GM06990 (cell line): ENCODE measurements around the gene RGS18.
"Not testable (repeated sequence)": the region's sequence is repeated elsewhere in the genome, so short reads cannot be mapped to it uniquely, and the experiment has no call there.

Source experiments
- DNase-seq: peaks from one replicate; pipeline ENCODE4 v3.0.0-alpha.2; 2011; ENCODE audit not compliant: insufficient read length; ENCODE audit errors: extremely low read depth
- H3K27me3 ChIP-seq: replicated peaks from 2 replicates; pipeline ENCODE4 v1.6.0; 2011; ENCODE audit warnings: low read length; ENCODE audit not compliant: control insufficient read depth, insufficient read depth
- H3K36me3 ChIP-seq: 2 replicates; pipeline ENCODE4 v1.5.1; 2011; ENCODE audit warnings: low read length; ENCODE audit not compliant: control insufficient read depth, insufficient read depth
- H3K4me3 ChIP-seq: replicated peaks from 2 replicates; pipeline ENCODE4 v1.5.1; 2011; ENCODE audit warnings: low read depth, mild to moderate bottlenecking, control low read depth, low read length
- TF ChIP-seq, protein P1 (sequence below): IDR thresholded peaks from 2 replicates; pipeline ENCODE4 v1.5.1; 2011; ENCODE audit warnings: low read length, control low read depth, mild to moderate bottlenecking, inconsistent platforms; ENCODE audit not compliant: insufficient read depth, poor library complexity, severe bottlenecking

RGS18 gene

DNA sequence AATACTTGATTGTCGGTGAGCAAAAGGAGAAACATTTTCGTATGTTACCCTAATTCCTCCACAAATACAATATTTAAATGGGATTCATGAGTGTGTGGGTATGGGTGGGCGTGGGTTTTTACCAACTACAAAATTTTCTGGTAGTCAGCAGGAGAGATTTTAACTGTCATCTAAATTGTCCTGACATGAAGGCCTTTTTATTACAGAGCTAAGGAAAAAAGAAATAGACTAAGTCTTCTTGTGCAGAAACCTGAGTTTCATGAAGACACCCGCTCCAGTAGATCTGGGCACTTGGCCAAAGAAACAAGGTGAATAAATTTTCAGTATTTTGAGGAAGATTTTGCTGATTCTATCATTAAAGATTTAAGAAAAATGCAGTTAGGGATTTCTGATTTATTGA lies 752 bp downstream of the RGS18 start:
- Histone ChIP-seq H3K4me3 (no peak overlapping the region), H3K27me3 (no peaks in the 10 kb centered on the region), H3K36me3 (no peaks in the 10 kb centered on the region)
- DNase-seq = no peak
- TF ChIP-seq, protein P1, sequence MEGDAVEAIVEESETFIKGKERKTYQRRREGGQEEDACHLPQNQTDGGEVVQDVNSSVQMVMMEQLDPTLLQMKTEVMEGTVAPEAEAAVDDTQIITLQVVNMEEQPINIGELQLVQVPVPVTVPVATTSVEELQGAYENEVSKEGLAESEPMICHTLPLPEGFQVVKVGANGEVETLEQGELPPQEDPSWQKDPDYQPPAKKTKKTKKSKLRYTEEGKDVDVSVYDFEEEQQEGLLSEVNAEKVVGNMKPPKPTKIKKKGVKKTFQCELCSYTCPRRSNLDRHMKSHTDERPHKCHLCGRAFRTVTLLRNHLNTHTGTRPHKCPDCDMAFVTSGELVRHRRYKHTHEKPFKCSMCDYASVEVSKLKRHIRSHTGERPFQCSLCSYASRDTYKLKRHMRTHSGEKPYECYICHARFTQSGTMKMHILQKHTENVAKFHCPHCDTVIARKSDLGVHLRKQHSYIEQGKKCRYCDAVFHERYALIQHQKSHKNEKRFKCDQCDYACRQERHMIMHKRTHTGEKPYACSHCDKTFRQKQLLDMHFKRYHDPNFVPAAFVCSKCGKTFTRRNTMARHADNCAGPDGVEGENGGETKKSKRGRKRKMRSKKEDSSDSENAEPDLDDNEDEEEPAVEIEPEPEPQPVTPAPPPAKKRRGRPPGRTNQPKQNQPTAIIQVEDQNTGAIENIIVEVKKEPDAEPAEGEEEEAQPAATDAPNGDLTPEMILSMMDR = no peak

DNA sequence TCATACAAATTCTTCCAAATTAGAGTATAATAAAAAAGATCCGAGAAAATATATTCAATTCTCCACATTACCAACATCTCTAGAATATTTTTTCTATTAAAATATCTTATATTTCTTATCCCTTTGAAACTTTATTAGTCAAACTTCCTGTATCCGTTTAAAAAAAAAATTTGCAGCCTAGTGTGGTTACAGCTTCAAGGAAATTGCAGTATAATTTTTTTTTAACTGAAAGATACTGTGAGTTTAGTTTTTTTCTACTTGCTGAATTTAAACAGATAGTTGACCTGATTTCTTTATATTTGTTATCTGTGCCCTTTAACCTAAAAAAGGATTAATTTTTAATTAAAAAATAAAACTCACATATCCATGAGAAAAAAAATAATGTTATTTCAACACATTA lies 1.5 kb downstream of the RGS18 start:
- DNase-seq = no peak
- TF ChIP-seq, protein P1 = no peak
- H3K4me3 ChIP-seq = no peak overlapping the region
- no peaks in the 10 kb centered on the region for H3K36me3 ChIP-seq
- H3K27me3 ChIP-seq = no peaks in the 10 kb centered on the region

DNA sequence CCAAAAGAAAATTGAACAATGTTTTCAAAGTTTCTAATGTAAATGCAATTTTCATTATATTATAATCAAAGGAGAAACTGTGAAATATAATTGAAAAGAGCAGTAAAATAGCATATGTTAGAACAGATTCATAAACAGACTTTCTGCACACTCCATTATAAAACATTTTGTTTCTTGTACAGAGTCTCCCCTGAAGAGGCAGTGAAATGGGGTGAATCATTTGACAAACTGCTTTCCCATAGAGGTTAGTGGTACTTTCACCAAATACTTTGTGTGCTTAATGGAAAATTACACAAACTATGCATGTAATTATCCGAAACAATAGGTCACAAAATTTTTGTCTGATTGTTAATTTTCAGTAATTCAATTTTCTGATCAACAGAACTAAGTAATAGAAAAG lies 1.9 kb downstream of the RGS18 start:
- Histone ChIP-seq H3K4me3 (no peak overlapping the region), H3K27me3 (no peaks in the 10 kb centered on the region), H3K36me3 (no peaks in the 10 kb centered on the region)
- TF ChIP-seq, protein P1 = no peak
- no peak for DNase-seq

DNA sequence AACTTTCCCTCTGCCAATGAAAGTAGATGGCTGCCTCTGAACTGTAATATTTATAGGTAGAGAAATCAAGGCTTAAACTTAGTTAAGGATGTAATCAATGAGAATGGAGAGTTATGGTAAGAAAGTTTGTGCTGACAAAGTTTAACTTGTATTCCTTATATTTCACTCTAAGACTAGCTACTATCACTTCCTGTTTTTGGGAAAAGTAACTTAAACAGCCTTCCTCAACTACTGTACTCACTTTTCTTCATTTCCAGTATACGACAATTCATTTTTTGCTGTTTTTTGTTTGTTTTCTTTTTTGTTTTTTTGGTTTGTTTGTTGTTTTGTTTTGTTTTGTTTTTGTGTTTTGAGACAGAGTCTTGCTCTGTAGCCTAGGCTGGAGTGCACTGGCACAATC lies 3.7 kb downstream of the RGS18 start:
- Histone ChIP-seq H3K36me3 (no peaks in the 10 kb centered on the region), H3K27me3 (no peaks in the 10 kb centered on the region), H3K4me3 (no peak overlapping the region)
- DNase-seq = no peak
- TF ChIP-seq, protein P1 = no peak

DNA sequence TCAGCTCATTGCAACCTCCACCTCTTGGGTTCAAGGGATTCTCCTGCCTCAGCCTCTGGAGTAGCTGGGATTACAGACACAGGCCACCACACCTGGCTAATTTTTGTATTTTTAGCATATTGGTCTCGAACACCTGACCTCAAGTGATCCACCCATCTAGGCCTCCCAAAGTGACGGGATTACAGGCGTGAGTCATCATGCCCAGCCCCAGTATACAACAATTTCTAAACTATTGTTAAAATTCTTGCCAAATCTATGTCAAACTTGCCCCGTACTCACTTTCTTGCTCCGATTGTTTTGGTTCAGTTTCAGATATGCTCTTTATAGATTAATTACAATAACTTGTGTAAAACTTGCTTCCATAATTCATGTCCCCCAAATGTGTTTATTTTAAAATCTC lies 4.1 kb downstream of the RGS18 start:
- TF ChIP-seq, protein P1 = no peak
- DNase-seq = no peak
- no peaks in the 10 kb centered on the region for H3K36me3 ChIP-seq
- no peaks in the 10 kb centered on the region for H3K27me3 ChIP-seq
- H3K4me3 ChIP-seq = no peak overlapping the region

DNA sequence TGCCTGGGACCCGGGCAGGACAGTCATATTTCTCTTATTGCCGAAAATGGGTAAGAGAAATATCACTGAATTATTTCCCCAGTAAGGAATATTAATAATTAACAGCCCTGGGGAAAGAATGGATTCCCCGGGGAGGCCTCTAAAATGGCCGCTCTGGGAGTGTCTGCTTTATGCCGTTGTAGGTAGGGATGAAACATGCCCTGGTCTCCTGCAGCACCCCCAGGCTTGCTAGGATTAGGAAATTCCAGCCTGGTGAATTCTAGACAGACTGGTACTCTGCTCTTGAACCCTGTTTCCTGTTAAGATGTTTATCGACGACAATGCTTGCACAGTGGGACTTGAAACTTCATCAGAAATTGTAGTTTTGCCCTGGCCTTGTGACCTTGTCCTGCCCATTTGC lies 6.7 kb downstream of the RGS18 start:
- H3K4me3 ChIP-seq, DNase-seq: not testable (repeated sequence)

More for the DNA sequence above, 6.7 kb downstream of the RGS18 start:
- not testable (repeated sequence) for H3K27me3 ChIP-seq, H3K36me3 ChIP-seq
